T-helper 2 cell (primary cell): ENCODE measurements around the gene NIFK.
"Not testable (repeated sequence)": the region's sequence is repeated elsewhere in the genome, so short reads cannot be mapped to it uniquely, and the experiment has no call there.

Source experiments
- DNase-seq, 5 experiments: peaks; one replicate each; pipeline versions ENCODE4 v3.0.0 to v3.0.0-alpha.2; 2012 to 2022

The NIFK gene

DNA sequence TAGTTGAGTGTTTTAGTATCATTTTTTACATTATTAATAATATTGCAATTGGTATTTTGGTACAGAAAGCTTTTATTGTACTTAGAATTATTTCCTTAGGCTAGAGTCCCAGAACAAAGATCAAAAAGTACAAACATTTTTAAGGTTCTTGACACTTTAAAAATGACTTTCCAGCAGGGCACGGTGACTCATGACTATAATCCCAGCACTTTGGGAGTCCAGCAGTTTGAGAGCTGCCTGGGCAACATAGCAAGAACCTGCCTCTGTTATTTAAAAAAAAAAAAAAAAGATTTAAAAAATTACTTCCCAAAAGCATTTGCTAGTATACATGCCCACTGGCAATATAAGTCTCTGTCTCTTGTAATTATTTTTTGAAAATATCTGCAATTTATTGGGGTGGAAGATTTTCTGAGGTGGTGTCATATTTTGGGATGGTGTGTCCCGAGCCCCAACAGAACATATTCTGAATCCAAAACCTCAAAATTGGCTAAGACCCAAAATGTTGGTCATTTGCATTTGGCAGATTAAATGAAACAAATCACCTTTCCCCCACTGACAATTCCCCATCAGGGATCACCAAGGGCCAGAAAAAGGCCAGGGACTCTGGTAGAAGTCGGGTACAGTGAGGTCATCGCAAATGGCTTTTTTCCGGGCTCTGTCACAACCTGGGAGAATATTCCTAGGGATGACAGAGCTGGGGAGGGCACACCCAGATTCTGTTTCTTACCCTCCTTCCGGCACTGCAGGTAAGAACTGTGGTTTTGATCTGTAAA is 42.1 kb downstream of the NIFK start:
- DNase-seq: no peak

DNA sequence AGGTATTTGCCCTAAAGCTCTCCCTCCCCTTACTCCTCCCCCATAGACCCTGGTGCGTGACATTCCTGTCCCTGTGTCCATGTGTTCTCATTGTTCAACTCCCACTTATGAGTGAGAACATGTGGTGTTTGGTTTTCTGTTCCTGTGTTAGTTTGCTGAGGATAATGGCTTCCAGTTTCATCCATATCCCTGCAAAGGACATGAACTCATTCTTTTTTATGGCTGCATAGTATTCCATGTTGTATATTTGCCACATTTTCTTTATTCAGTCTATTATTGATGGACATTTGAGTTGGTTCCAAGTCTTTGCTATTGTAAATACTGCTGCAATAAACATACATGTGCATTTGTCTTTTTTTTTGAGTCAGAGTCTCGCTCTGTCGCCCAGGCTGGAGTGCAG is 46.1 kb downstream of the NIFK start:
- not testable (repeated sequence) for DNase-seq

DNA sequence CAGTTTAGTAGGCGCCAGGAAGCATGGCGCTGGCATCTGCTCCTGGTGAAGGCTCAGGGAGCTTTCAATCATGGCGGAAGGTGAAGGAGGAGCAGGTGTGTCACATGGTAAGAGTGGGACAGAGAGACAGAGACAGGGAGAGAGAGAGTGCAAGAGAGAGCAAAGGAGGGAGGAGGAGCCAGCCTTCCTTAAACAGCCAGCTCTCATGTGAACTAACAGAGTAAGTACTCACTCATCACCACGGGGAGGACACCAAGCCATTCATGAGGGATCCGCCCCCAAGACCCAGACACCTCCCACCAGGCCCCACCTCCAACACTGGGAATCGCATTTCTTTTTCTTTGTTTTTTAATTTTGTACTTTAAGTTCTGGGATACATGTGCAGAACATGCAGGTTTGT is 46.6 kb downstream of the NIFK start:
- no peak for DNase-seq

DNA sequence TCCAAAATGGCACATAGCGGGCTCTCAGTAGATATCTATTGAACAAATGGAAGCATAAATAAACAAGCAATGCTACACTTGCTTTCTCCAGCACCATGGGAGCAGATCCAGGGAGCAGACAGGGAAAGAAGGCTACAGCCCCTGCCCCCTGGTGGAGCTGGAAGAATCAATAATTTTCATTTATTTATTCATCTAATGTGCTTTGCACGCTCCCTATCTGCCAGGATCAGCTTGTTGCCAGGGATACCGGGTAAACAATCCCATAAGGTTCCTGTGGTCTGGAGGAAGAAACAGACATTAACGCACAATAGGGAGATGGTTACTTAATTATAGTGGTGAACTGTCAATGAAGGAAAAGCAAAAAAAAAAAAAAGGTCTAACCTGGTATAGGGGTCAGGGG is 47.3 kb downstream of the NIFK start:
- no peak for DNase-seq

DNA sequence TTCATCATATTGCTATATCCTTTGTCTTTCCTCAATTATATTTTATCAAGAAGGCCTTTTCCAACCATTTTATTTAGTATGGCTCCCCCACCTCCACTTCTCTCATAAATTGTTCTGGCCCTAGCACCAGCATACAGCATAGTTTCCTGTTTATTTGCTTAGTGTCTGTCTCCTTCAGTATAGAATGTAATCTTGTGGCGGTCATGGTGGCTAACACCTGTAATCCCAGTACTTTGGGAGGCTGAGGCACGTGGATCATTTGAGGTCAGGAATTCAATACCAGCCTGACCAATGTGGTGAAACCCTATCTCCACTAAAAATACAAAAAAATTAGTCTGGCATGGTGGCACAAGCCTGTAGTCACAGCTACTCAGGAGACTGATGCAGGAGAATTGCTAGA is 47.9 kb downstream of the NIFK start:
- peak in 1 of 5 experiments; percentile 18 for DNase-seq

DNA sequence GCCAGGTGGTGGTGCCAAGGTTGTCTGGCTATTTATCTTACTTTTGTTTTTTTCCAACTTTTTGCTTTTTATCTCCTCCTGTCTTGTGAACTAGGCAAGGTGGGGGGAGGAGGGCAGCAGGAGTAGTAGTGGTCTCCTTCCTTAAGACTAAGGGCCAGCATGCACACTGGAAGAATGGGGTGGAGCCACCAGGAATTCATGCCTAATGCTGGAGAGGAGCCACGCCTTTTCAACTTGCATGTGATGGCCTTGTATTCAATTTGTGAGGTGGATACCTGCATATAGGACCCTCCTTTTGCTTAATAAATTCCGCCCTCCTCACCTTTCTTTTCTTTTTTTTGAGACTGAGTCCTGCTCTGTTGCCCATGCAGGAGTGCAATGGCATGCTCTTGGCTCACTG is 49.8 kb downstream of the NIFK start:
- DNase-seq: no peak

DNA sequence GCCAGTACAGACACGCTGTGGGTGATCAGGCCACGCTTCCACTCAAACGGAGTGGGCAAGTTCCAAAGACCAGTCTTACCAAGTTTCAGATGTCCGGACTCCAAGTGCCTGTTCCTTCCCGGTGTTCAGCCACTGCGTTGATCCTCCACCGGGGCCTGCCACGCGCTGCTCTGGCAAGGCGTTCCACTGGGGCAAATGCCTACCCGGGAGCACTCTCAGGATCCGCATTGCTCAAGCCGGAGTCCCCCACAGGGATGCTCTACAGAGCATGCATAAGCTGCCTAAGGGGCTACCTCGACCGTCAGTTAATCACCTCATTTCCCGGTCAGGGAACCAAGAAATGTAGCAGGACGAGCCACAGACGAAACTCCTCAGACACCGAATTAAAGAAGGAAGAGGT is 50.5 kb downstream of the NIFK start:
- DNase-seq: no peak

DNA sequence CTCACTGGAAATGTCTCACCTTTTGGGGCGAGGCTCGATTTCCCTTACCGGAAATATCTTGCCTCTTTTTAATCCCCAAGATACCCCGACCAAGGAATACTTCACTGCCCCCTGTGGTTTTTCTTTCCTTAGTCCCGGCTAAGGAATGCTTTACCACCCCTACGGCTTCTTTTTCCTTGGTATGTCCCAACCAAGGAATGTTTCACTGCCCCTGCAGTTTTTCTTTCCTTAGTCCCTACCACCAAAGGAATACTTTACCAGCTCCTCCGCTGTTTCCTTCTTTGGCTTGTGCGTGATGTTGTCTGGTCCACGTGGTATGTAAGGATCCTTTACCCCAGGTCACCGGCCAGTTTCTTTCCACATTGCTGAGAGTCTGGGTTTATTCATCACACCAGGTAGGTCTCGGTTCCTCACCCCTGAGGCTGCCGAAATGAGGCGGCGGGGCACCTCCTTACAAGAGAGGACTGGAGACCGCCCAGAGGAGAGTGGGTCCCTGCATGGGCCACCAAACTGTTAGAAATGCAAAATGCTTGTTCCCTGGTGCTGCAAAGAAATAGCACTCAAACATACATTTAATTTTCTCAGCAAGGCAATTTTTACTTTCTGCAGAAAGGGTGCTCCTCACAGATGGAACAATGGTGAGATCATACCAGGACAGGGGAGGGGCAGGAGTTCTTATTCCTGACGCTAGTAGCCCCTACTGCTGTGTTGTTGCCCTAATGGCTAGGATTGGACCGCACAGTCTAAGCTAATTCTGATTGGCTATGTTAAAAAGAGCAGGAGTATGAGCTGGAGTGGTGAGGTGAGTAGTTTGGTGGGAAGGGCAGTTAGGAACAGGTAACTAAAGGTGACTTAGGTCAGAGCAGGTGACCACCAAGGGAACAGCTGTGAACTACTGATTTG is 54.0 kb downstream of the NIFK start:
- no peak for DNase-seq

DNA sequence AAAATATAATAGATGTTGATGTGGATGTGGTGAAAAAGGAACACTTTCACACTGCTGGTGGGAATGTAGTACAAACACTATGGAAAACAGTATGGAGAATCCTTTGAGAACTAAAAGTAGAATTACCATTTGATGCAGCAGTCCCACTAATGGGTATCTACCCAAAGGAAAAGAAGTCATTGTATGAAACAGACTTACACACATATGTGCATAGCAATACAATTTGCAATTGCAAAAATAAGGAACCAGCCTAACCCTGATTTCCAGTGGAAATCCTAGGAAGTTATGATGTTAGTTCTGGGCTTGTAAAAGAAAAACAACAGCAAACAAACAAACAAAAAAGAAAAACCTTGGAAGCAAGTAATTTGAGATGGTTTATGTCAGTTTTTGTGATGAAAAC is 58.8 kb downstream of the NIFK start:
- DNase-seq: no peak
